K562 (cell line): ENCODE measurements around the gene NTSR1.

Experiments used
- BHLHE40 ChIP-seq: IDR thresholded peaks from 2 replicates; pipeline ENCODE4 v1.6.1; 2011; ENCODE audit warnings: low read length, improper control_type of control experiment
- DNMT1 ChIP-seq: fragments of 450-650 bp; IDR thresholded peaks from 2 replicates; pipeline ENCODE4 v1.6.1; 2016; ENCODE audit warnings: antibody characterized with exemption, mild to moderate bottlenecking
- HMGN3 ChIP-seq: IDR thresholded peaks from 2 replicates; pipeline ENCODE4 v1.6.1; 2011; ENCODE audit warnings: borderline replicate concordance, low read depth, mild to moderate bottlenecking, mixed read lengths, low read length; ENCODE audit not compliant: insufficient read length; ENCODE audit errors: extremely low read depth
- KDM1A ChIP-seq, 2 experiments: fragments of 450-650 bp; IDR thresholded peaks; 2 replicates each; pipeline ENCODE4 v1.6.1; 2016; ENCODE audit warnings: mild to moderate bottlenecking in 2 of 2
- PRPF4 ChIP-seq: fragments of 200-400 bp; formaldehyde crosslinking; IDR thresholded peaks from one replicate; pipeline ENCODE4 v1.6.1; 2017; ENCODE audit warnings: low read length, low read depth, mild to moderate bottlenecking; ENCODE audit not compliant: insufficient read depth, poor library complexity, severe bottlenecking
- RFX1 ChIP-seq: fragments of 450-650 bp; IDR thresholded peaks from 2 replicates; pipeline ENCODE4 v1.6.1; 2016; ENCODE audit warnings: mild to moderate bottlenecking, moderate library complexity
- TAF1 ChIP-seq: IDR thresholded peaks from 2 replicates; pipeline ENCODE4 v1.6.1; 2011; ENCODE audit warnings: mild to moderate bottlenecking, low read length, moderate library complexity; ENCODE audit not compliant: insufficient read depth, control insufficient read depth, severe bottlenecking; ENCODE audit errors: extremely low read depth

- no peak for TF ChIP-seq DNMT1
- no peak for TF ChIP-seq TAF1
- no peak for TF ChIP-seq RFX1
- no peak for TF ChIP-seq KDM1A (IDR thresholded peaks at IDR 0.05)
- no peak for TF ChIP-seq PRPF4
- no peak for TF ChIP-seq BHLHE40
- no peak for TF ChIP-seq HMGN3
These were observed 77.5 kb downstream of the NTSR1 start for GRCh38 chr20:62786157-62786556.
